ENCODE data around the gene NMNAT2.

- TF ChIP-seq ATF3 (IDR thresholded peaks at IDR 0.05; ENCODE audit: borderline replicate concordance, extremely low read depth, low read depth, low read length) (no peak), JUND (IDR thresholded peaks at IDR 0.05; ENCODE audit: low read depth, low read length) (no peak), MAX (IDR thresholded peaks at IDR 0.05; ENCODE audit: low read depth, low read length) (no peak), RAD21 (IDR thresholded peaks at IDR 0.05; ENCODE audit: insufficient read depth, low read depth, low read length) (no peak), ZBTB33 (IDR thresholded peaks at IDR 0.05) (no peak)
Observed at GRCh38 chr1:183277821-183278738, 140.1 kb downstream of the NMNAT2 start.

Data from GM12878 (cell line).